GM21619 (cell line): ENCODE measurements around the gene WDR4.
"Not testable (repeated sequence)": the region's sequence is repeated elsewhere in the genome, so short reads cannot be mapped to it uniquely, and the experiment has no call there.

Experiments used
- ATAC-seq: cut with Tn5 transposase; IDR thresholded peaks from one replicate; pipeline ENCODE4 v1.9.1; 2021; ENCODE audit not compliant: unreplicated experiment

Gene WDR4

GRCh38 chr21:42840411-42841155 lies 38.8 kb downstream of the WDR4 start:
- no peak for ATAC-seq

- no peak for ATAC-seq
These were observed 39.8 kb downstream of the WDR4 start for GRCh38 chr21:42839271-42840231.

- ATAC-seq = not testable (repeated sequence)
These were observed 41.1 kb downstream of the WDR4 start for GRCh38 chr21:42838212-42838690.

- ATAC-seq = no peak
These were observed 41.7 kb downstream of the WDR4 start for GRCh38 chr21:42837421-42838211.

GRCh38 chr21:42836767-42837301 lies 42.5 kb downstream of the WDR4 start:
- no peak for ATAC-seq

- ATAC-seq = no peak
These were observed 43.0 kb downstream of the WDR4 start for GRCh38 chr21:42836402-42836666.

GRCh38 chr21:42835611-42836401 lies 43.5 kb downstream of the WDR4 start:
- no peak for ATAC-seq

- ATAC-seq = no peak
These were observed 44.1 kb downstream of the WDR4 start for GRCh38 chr21:42835211-42835610.

GRCh38 chr21:42834726-42835191 lies 44.6 kb downstream of the WDR4 start:
- no peak for ATAC-seq

GRCh38 chr21:42833859-42834725 lies 45.2 kb downstream of the WDR4 start:
- ATAC-seq = no peak

- ATAC-seq = no peak
These were observed 45.9 kb downstream of the WDR4 start for GRCh38 chr21:42833439-42833815.

- ATAC-seq = not testable (repeated sequence)
These were observed 47.1 kb downstream of the WDR4 start for GRCh38 chr21:42832321-42832630.

GRCh38 chr21:42830456-42831455 lies 48.6 kb downstream of the WDR4 start:
- ATAC-seq = no peak

- ATAC-seq = no peak
These were observed 49.4 kb downstream of the WDR4 start for GRCh38 chr21:42829954-42830353.

GRCh38 chr21:42829417-42829816 lies 49.9 kb downstream of the WDR4 start:
- no peak for ATAC-seq

GRCh38 chr21:42827588-42827987 lies 51.8 kb downstream of the WDR4 start:
- no peak for ATAC-seq

GRCh38 chr21:42820616-42821465 lies 58.5 kb downstream of the WDR4 start:
- ATAC-seq = no peak
